ENCODE measurements around the gene TRMT13.

- TF ChIP-seq CTCF (IDR thresholded peaks at IDR 0.05), result no peak
- TF ChIP-seq POLR2A (IDR thresholded peaks at IDR 0.05), result no peak
These were observed 5.7 kb upstream of the TRMT13 start for GRCh38 chr1:100127226-100127625.

Measured in uterus (tissue), 2 donors.